SK-N-SH (cell line): ENCODE measurements around the gene C5orf24.

Source experiments
- GABPA ChIP-seq: IDR thresholded peaks from 2 replicates; pipeline ENCODE4 v1.4.0; 2012; ENCODE audit warnings: low read depth, mild to moderate bottlenecking
- JUND ChIP-seq: IDR thresholded peaks from 2 replicates; pipeline ENCODE4 v1.4.0; 2012
- MXI1 ChIP-seq: IDR thresholded peaks from 2 replicates; pipeline ENCODE4 v1.6.1; 2012; ENCODE audit warnings: mild to moderate bottlenecking, low read depth, low read length, improper control_type of control experiment
- NFIC ChIP-seq: IDR thresholded peaks from 2 replicates; pipeline ENCODE4 v1.4.0; 2012; ENCODE audit warnings: borderline replicate concordance
- POLR2AphosphoS5 ChIP-seq: IDR thresholded peaks from 2 replicates; pipeline ENCODE4 v1.6.1; 2012; ENCODE audit warnings: low read depth, low read length
- RAD21 ChIP-seq: IDR thresholded peaks from 2 replicates; pipeline ENCODE4 v1.6.1; 2012; ENCODE audit warnings: mild to moderate bottlenecking, low read length
- TAF1 ChIP-seq: IDR thresholded peaks from 2 replicates; pipeline ENCODE4 v1.6.1; 2012; ENCODE audit warnings: low read depth, mild to moderate bottlenecking, low read length, moderate library complexity, borderline replicate concordance
- TF ChIP-seq, protein P1 (sequence below): fragments of 150-350 bp; IDR thresholded peaks from 2 replicates; pipeline ENCODE4 v1.6.1; 2017; ENCODE audit warnings: antibody characterized with exemption, low read length, low read depth, borderline replicate concordance
- TF ChIP-seq, protein P2 (sequence below): fragments of 200-600 bp; sonication (generic); IDR thresholded peaks from 2 replicates; pipeline ENCODE4 v1.6.1; 2017; ENCODE audit warnings: antibody characterized with exemption, mild to moderate bottlenecking, moderate library complexity

DNA sequence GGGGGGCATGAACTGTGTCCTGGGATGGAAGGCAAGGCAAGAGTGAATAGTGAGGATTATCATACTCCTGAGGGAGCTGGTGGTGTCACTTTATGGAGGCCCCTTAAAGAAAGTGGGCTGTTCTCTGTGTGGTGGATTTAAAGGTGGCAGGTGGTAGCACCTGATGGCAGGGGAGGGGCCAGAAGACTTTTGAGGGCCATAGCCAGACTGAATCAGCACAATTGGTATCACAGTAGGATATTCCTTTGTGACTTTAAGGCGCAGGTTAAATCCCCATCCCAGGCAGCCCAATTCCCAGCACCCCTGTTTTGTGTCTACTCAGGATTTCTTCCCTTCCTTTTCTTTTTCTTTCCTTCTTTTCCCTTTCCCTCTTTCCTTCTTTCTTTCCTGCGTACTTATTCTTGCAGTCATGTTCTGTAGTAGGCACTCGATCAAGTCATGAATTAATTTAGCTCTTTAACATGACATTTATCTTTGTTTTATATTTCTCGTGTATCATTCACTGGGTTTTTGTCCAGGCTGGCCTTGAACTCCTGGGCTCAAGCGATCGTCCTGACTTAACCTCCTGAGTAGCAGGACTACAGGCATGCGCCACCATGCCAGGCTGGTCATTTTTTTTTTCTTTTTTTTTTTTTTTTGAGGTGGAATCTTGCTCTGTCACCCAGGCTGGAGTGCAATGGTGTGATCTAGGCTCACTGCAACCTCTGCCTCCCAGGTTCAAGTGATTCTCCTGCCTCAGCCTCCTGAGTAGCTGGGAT is 48.2 kb downstream of the C5orf24 start:
- TF ChIP-seq, protein P1, sequence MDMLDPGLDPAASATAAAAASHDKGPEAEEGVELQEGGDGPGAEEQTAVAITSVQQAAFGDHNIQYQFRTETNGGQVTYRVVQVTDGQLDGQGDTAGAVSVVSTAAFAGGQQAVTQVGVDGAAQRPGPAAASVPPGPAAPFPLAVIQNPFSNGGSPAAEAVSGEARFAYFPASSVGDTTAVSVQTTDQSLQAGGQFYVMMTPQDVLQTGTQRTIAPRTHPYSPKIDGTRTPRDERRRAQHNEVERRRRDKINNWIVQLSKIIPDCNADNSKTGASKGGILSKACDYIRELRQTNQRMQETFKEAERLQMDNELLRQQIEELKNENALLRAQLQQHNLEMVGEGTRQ, result no peak
- TF ChIP-seq JUND, result no peak
- TF ChIP-seq NFIC, result no peak
- no peak for TF ChIP-seq RAD21
- TF ChIP-seq, protein P2, sequence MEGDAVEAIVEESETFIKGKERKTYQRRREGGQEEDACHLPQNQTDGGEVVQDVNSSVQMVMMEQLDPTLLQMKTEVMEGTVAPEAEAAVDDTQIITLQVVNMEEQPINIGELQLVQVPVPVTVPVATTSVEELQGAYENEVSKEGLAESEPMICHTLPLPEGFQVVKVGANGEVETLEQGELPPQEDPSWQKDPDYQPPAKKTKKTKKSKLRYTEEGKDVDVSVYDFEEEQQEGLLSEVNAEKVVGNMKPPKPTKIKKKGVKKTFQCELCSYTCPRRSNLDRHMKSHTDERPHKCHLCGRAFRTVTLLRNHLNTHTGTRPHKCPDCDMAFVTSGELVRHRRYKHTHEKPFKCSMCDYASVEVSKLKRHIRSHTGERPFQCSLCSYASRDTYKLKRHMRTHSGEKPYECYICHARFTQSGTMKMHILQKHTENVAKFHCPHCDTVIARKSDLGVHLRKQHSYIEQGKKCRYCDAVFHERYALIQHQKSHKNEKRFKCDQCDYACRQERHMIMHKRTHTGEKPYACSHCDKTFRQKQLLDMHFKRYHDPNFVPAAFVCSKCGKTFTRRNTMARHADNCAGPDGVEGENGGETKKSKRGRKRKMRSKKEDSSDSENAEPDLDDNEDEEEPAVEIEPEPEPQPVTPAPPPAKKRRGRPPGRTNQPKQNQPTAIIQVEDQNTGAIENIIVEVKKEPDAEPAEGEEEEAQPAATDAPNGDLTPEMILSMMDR, result no peak
- no peak for TF ChIP-seq TAF1
- TF ChIP-seq GABPA, result no peak
- no peak for TF ChIP-seq MXI1
- no peak for TF ChIP-seq POLR2AphosphoS5
